ENCODE results near the gene TEDC2.
"Not testable (repeated sequence)": the region's sequence is repeated elsewhere in the genome, so short reads cannot be mapped to it uniquely, and the experiment has no call there.

TEDC2 gene, protein sequence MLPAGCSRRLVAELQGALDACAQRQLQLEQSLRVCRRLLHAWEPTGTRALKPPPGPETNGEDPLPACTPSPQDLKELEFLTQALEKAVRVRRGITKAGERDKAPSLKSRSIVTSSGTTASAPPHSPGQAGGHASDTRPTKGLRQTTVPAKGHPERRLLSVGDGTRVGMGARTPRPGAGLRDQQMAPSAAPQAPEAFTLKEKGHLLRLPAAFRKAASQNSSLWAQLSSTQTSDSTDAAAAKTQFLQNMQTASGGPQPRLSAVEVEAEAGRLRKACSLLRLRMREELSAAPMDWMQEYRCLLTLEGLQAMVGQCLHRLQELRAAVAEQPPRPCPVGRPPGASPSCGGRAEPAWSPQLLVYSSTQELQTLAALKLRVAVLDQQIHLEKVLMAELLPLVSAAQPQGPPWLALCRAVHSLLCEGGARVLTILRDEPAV

DNA sequence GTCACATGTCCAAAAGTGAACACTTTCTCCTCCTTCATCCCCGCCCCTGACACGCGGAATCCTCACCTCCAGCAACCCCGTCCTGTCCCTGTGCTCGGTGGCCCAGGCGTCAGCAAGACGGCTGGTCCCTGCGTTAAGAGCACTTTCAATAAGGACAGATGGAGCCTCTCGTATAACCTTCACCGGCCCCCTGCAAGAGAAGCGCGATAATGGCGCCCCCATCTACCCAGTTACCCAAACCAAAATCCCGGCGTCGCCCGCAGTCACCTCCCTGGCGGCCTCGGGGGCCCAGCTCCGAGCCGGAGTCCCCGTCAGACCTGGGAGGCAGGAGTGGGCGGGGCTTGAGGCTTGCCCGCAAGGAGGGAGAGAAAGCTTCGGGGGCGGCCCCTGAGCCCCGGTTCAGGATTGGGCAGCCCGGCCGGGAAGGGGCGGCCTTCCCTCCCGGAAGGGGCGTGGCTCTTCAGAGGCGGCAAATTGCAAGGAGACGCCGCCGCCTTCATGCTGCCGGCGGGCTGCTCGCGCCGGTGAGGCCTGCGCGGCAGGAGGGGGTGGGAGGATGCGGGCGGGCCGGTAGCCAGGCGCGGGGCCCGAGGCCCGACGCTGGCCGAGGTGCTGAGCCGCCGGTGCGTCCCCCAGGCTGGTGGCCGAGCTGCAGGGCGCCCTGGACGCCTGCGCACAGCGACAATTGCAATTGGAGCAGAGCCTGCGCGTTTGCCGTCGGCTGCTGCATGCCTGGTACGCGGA lies at the start of gene TEDC2:
TEDC2 (plus strand) TSS at position 463 of the 744 bp plus-strand sequence; CDS start at position 499, 36 bp downstream.
- peak; percentile 99 for DNase-seq

GRCh38 chr16:2415085-2415484 lies 44.8 kb upstream of the TEDC2 start:
- DNase-seq, result no peak

DNA sequence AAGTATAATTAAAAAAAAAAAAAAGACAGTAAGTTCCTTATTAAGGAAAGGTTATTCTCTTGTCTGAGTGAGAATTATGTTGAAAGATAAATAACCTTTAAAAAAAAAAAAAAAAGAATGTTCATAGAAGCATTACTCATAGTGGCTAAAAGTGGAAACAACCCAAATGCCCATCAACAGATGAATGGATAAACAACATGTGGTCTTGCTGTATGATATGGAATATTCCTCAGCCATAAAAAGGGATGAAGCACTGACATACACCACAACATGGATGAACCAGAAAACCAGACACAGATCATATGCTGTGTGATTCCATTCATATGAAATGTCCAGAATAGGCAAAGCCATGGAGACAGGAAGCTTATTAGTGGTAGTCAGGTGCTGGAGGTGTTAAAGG lies 39.9 kb upstream of the TEDC2 start:
- no peak for DNase-seq

GRCh38 chr16:2422123-2422867 lies 37.6 kb upstream of the TEDC2 start:
- DNase-seq, result no peak

DNA sequence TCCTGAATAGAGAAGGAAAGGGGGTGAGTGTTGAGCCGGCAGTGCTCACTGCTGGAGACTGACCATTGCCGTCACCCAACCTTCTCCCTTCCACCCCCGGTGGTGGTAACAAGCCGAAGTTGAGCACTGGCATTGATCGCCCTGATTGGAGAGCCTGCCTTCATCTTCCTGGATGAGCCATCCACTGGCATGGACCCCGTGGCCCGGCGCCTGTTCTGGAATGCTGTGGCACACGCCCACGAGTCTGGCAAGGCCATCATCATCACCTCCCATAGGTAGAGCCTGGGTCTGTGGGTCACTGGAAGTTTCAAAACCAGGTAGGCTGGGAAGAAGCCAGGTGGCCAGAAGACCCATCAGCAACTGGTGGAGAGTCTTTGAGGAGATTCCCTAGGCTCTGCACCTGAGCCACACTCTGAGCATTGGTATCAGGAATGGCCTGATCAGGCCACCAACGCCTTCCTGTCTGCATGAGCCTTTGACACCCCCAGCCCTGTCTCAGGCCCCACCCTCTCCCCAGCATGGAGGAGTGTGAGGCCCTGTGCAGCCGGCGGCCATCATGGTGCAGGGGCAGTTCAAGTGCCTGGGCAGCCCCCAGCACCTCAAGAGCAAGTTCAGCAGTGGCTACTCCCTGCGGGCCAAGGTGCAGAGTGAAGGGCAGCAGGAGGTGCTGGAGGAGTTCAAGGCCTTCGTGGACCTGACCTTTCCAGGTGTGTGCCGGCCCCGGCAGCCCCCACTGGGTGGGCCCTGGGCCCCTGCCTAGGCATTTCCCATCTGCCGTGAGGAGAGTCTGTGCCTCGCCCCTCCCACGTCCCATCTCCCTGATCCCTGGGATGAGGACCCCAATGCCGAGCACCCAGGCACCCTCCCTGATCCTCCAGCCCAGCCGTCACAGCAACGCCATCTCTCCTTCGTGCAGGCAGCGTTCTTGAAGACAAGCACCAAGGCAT lies 35.6 kb upstream of the TEDC2 start:
- no peak for DNase-seq

DNA sequence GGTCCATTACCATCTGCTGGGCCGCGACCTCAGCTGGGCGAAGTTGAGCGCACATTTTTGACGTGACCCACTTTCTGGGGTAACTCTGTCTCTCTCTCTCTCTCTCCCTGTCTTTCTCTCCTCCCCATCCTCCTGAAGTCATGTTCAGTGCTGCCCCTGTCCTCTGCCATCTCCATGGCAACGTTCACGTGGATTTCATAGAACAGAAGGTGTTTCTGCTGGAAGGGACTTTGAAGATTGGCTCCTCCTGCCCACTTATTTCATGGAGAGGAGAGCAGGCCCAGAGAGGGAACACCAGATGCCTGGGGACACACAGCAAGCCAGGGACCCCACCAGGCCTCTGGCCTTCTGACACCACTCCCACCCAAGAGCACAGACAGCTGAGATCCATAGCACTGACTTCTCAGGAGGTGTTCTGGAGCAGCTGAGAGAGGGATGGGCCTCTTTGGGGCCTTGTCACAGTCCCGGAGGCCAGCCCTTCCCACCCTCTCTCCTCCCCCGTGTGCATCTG lies 34.8 kb upstream of the TEDC2 start:
- no peak for DNase-seq

- DNase-seq, result no peak
Measured at GRCh38 chr16:2425825-2426430, 34.0 kb upstream of the TEDC2 start.

DNA sequence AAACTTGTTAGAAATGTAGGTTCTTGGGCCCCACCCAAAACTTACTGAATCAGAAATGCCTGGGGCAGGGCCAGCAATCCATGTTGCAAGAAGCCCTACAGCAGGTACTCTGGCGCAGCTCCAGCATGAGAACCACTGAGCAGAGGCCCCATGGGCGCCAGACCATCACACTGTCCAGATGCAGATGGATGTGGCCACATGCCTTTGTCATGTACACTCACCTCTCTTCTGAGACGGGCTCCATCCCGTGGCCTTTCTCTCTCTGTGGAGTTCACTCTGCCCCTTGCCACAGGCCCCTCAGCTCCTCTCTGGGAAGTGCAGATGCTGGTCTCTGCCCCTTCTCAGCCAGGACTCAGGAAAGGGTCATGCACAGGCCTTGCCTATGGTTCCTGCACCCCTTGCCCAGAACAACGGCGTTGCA lies 33.0 kb upstream of the TEDC2 start:
- DNase-seq, result no peak

DNA sequence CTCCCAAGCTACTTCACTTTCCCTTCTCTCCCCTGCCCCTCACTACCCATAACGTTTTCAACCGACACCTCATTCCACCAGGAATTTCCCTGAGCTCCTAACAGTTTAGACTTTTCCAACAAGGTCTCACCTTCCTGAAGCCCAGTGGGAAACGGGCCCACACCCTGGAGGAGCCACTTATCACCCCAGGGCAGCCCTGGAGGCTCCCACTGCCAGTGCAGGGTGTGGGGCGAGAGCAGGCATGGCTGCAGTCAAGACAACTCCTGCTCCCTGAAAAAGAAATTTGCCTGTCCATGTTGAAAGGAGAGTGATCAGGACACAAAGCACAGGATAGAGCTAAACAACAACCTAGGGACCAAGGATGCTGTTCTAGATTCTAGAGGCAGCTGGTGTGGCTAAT lies 32.4 kb upstream of the TEDC2 start:
- DNase-seq, result no peak

- DNase-seq, result peak in 1 of 2 donors; percentile 25
Measured at GRCh38 chr16:2428051-2428783, 31.7 kb upstream of the TEDC2 start.

GRCh38 chr16:2428784-2429033 lies 31.2 kb upstream of the TEDC2 start:
- no peak for DNase-seq

DNA sequence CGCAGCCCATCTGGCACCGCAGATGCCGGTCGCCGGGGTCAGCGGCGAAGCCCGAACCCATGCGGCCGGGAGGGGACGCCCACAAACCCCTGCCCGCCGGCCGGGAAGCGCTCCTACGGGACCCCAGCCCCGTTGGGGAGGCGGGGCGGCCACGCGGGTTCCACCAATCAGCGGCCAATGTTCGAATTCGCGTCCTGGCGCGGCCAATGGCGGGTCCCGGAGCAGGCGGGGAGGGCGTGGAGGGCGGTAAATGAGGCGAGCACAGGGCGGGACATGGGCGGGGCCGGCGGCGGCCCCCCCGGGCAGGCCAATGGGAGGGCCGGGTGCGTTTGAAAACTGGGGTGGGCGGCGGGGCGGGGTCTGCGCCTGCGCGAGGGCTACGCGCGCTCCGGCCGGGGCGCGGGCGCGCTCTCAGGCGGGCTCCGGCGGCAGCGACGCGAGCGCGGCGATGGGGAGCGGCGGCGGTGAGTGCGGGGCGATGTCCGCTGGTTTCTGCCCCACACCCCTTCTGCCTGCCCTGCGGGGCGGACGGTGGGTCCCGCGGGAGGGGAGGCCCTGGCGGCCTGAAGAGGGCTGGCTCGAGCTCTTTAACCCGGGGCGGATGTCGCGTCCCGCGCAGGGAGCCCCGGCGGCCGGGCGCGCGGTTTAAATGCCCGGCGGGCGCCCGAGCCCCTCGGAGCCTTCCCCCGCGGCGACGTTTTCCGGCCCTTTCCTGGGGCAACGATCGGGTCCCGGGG lies 30.7 kb upstream of the TEDC2 start, which contains the start of gene CCNF:
CCNF (plus strand) TSS at position 414 of the 737 bp plus-strand sequence; CDS start at position 449, 35 bp downstream.
- peak; percentile 98 to 99 for DNase-seq

GRCh38 chr16:2429771-2430663 lies 29.9 kb upstream of the TEDC2 start:
- DNase-seq, result no peak

GRCh38 chr16:2432286-2432685 lies 27.6 kb upstream of the TEDC2 start:
- DNase-seq, result no peak

DNA sequence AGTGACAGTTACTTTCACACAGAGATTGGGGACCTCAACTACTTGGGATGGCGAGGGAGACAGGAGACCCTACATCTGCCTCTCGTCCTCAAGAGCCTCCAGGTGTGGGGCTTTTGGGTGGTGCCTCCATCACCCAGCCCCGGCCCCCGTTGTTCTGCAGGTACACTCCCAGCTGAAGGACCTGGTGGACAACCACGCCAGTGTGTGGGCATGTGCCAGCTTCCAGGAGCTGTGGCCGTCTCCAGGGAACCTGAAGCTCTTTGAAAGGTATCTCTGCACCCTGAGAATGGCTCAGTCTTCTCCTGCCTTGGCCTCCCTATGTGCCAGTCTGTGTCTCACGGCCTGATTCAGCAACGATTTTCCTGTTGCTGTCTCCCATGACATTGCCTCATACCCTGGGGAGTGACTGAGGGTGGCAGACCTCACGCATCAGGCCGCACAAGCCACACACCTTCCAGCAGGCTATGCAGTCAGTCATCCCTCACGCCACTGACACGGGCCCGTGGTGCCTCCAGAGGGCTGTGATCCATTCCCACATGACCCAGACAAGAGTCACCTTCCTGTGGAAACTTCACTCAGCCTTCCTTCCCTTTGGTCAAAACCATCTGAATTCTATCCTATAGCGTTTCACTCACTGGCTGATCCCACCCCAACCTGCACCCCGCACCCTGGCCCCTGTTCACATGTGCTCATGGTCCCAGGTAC lies 27.0 kb upstream of the TEDC2 start:
- no peak for DNase-seq

- not testable (repeated sequence) for DNase-seq
Measured at GRCh38 chr16:2435236-2435635, 24.7 kb upstream of the TEDC2 start.

GRCh38 chr16:2436110-2436509 lies 23.8 kb upstream of the TEDC2 start:
- no peak for DNase-seq

GRCh38 chr16:2437032-2437790 lies 22.7 kb upstream of the TEDC2 start:
- DNase-seq, result no peak

Data from stimulated activated CD4-positive, alpha-beta T cell treated with anti-CD3 and anti-CD28 coated beads, Interleukin-2, amount 100 ng/mL, for 24 hours (primary cell).